ENCODE measurements around the gene CEP85. TPM values are rescaled to one million over a fixed set of nuclear protein-coding genes. Genes with fewer than 3 reads are reported as not detected.

CEP85 gene
- polyA plus RNA-seq, 3 donors: 8.2 to 32.5 (median 10.9) TPM

GRCh38 chr1:26293911-26294463 lies 60.0 kb downstream of the CEP85 start:
- H3K4me2 ChIP-seq (replicated peaks; ENCODE audit: extremely low read depth, low read length, poor library complexity, severe bottlenecking): no peak overlapping the region
- no peak overlapping the region for H2AFZ ChIP-seq (ENCODE audit: insufficient read depth, low read depth, low read length, poor library complexity, severe bottlenecking)
- WGBS (ENCODE audit: insufficient coverage): 95% methylated on average over 9 of the region's 11 CpGs
- H3K79me2 ChIP-seq (ENCODE audit: insufficient read depth, low read length): peaks cover 40% of the 10 kb centered on the region
- no peaks in the 10 kb centered on the region for H3K9me3 Mint-ChIP-seq
- no peak overlapping the region for H3K9ac ChIP-seq (ENCODE audit: insufficient read depth, low read length, poor library complexity, severe bottlenecking)
- H3K27me3 ChIP-seq (ENCODE audit: control insufficient read depth in 2 of 2, insufficient read depth in 2 of 2, low read length in 2 of 2): no peaks in the 10 kb centered on the region
- TF ChIP-seq, protein P1, sequence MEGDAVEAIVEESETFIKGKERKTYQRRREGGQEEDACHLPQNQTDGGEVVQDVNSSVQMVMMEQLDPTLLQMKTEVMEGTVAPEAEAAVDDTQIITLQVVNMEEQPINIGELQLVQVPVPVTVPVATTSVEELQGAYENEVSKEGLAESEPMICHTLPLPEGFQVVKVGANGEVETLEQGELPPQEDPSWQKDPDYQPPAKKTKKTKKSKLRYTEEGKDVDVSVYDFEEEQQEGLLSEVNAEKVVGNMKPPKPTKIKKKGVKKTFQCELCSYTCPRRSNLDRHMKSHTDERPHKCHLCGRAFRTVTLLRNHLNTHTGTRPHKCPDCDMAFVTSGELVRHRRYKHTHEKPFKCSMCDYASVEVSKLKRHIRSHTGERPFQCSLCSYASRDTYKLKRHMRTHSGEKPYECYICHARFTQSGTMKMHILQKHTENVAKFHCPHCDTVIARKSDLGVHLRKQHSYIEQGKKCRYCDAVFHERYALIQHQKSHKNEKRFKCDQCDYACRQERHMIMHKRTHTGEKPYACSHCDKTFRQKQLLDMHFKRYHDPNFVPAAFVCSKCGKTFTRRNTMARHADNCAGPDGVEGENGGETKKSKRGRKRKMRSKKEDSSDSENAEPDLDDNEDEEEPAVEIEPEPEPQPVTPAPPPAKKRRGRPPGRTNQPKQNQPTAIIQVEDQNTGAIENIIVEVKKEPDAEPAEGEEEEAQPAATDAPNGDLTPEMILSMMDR (IDR thresholded peaks at IDR 0.05): no peak
- peaks cover 51 to 68% of the 10 kb centered on the region in 2 donors for H3K36me3 ChIP-seq (replicated peaks in 1 of 2; ENCODE audit: control insufficient read depth in 1 of 2, insufficient read depth in 2 of 2, low read length in 2 of 2)
- peaks cover 55 to 91% of the 10 kb centered on the region in 2 donors for H3K36me3 Mint-ChIP-seq
- no peak overlapping the region for H3K4me3 Mint-ChIP-seq
- intact Hi-C loops (cut with micrococcal nuclease): no loop called here
- no peak overlapping the region for H3K4me3 ChIP-seq (replicated peaks in 1 of 3; ENCODE audit: low read depth in 2 of 3, low read length in 3 of 3)
- peaks cover 0 to 6% (median 3%) of the 10 kb centered on the region in 3 donors for H3K27me3 Mint-ChIP-seq (ENCODE audit: low read depth in 3 of 3)
- no peak for DNase-seq
- H3K9me3 ChIP-seq (replicated peaks in 1 of 2; ENCODE audit: control insufficient read depth in 1 of 2, insufficient read depth in 1 of 2, low read length in 2 of 2): no peaks in the 10 kb centered on the region
- H4K20me1 ChIP-seq (ENCODE audit: insufficient read depth, low read length): no peaks in the 10 kb centered on the region
- H3K27ac ChIP-seq (ENCODE audit: low read depth in 1 of 2, low read length in 2 of 2): peak overlapping the region in 1 of 2 donors; percentile 20
- H3K4me1 Mint-ChIP-seq: peaks cover 60% of the 10 kb centered on the region
- H3K27ac Mint-ChIP-seq: peak overlapping the region in 5 of 7 donors; percentile 40 to 83 (median 61)
- peaks cover 54 to 59% of the 10 kb centered on the region in 2 donors for H3K4me1 ChIP-seq (ENCODE audit: control insufficient read depth in 1 of 2, insufficient read depth in 2 of 2, low read length in 2 of 2)

- H3K4me1 ChIP-seq (ENCODE audit: control insufficient read depth in 1 of 2, insufficient read depth in 2 of 2, low read length in 2 of 2): peaks cover 40 to 46% of the 10 kb centered on the region in 2 donors
- no peak overlapping the region for H3K9ac ChIP-seq (ENCODE audit: insufficient read depth, low read length, poor library complexity, severe bottlenecking)
- no peaks in the 10 kb centered on the region for H3K9me3 ChIP-seq (replicated peaks in 1 of 2; ENCODE audit: control insufficient read depth in 1 of 2, insufficient read depth in 1 of 2, low read length in 2 of 2)
- H3K27ac Mint-ChIP-seq: peak overlapping the region in 6 of 7 donors; percentile 11 to 91 (median 63)
- intact Hi-C loops (cut with micrococcal nuclease): no loop called here
- H3K4me3 ChIP-seq (replicated peaks in 1 of 3; ENCODE audit: low read depth in 2 of 3, low read length in 3 of 3): no peak overlapping the region
- no peaks in the 10 kb centered on the region for H3K9me3 Mint-ChIP-seq
- WGBS (ENCODE audit: insufficient coverage): 91% methylated on average over 19 of the region's 22 CpGs
- H3K27ac ChIP-seq (ENCODE audit: low read depth in 1 of 2, low read length in 2 of 2): no peak overlapping the region
- TF ChIP-seq, protein P1 (IDR thresholded peaks at IDR 0.05): no peak
- no peak overlapping the region for H3K4me3 Mint-ChIP-seq
- peaks cover 57% of the 10 kb centered on the region for H3K4me1 Mint-ChIP-seq
- peaks cover 55% of the 10 kb centered on the region for H3K79me2 ChIP-seq (ENCODE audit: insufficient read depth, low read length)
- DNase-seq: no peak
- H4K20me1 ChIP-seq (ENCODE audit: insufficient read depth, low read length): no peaks in the 10 kb centered on the region
- no peak overlapping the region for H3K4me2 ChIP-seq (replicated peaks; ENCODE audit: extremely low read depth, low read length, poor library complexity, severe bottlenecking)
- no peaks in the 10 kb centered on the region for H3K27me3 ChIP-seq (ENCODE audit: control insufficient read depth in 2 of 2, insufficient read depth in 2 of 2, low read length in 2 of 2)
- peaks cover 66 to 99% of the 10 kb centered on the region in 2 donors for H3K36me3 Mint-ChIP-seq
- no peak overlapping the region for H2AFZ ChIP-seq (ENCODE audit: insufficient read depth, low read depth, low read length, poor library complexity, severe bottlenecking)
- H3K27me3 Mint-ChIP-seq (ENCODE audit: low read depth in 3 of 3): peaks cover 0 to 6% (median 3%) of the 10 kb centered on the region in 3 donors
- H3K36me3 ChIP-seq (replicated peaks in 1 of 2; ENCODE audit: control insufficient read depth in 1 of 2, insufficient read depth in 2 of 2, low read length in 2 of 2): peaks cover 54 to 83% of the 10 kb centered on the region in 2 donors
Observed at GRCh38 chr1:26295194-26296138, 61.5 kb downstream of the CEP85 start.

Data from CD14-positive monocyte (primary cell).